Measurements from ENCODE around the gene HLA-G.

Gene HLA-G

DNA sequence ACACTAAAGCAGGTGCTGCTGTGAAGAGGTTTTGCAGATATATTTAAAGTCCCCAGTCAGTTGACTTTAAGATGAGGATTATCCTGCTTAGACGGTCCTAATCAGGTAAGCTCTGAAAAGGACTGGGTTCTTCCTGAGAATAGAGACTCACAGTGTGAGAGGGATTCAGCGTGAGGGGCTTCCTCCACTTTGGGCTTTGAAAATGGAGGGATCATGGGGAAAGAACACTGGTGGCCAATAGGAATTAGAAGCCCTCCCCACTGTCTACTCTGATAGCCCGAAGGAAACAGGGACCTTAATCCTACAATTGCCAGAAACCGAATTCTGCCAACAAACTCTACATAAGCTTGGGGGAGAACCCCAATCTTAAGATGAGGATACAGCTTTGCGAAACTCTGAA is 29.7 kb upstream of the HLA-G start:
- Histone ChIP-seq H3K4me1 (ENCODE audit: control insufficient read depth, insufficient read depth, low read length) (no peaks in the 10 kb centered on the region), H3K9ac (ENCODE audit: low read depth, low read length) (no peak overlapping the region), H3K4me3 (ENCODE audit: low read depth, low read length) (no peak overlapping the region)

DNA sequence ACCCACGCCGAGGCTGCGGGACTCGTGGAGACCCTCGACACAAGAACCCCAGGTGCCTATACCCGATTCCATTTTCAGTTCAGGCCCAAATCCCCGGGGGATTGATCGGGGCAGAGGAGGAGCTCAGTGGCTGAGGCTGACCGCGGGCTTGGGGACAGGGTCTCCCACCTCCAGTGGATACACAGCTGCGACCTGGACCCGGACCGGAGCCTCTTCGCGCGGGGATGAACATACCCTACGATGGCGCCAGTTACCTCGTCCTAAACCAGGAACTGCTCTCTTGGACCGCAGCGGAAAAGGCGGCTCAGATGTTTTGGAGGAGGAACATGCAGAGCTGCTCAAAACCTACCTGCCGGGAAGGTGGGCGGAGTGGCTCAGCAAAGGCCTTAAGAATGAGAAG is 27.4 kb upstream of the HLA-G start:
- Histone ChIP-seq H3K27me3 (ENCODE audit: control insufficient read depth, insufficient read depth, low read length) (peaks cover 8% of the 10 kb centered on the region), H3K4me1 (ENCODE audit: control insufficient read depth, insufficient read depth, low read length) (no peaks in the 10 kb centered on the region), H3K4me3 (ENCODE audit: low read depth, low read length) (no peak overlapping the region), H3K9me3 (ENCODE audit: control insufficient read depth, insufficient read depth, low read length) (no peaks in the 10 kb centered on the region), H3K9ac (ENCODE audit: low read depth, low read length) (no peak overlapping the region), H3K36me3 (ENCODE audit: control insufficient read depth, insufficient read depth, low read length) (no peaks in the 10 kb centered on the region)

More for the DNA sequence above, 29.7 kb upstream of the HLA-G start:
- H3K36me3 ChIP-seq (ENCODE audit: control insufficient read depth, insufficient read depth, low read length), result no peaks in the 10 kb centered on the region
- H3K9me3 ChIP-seq (ENCODE audit: control insufficient read depth, insufficient read depth, low read length), result no peaks in the 10 kb centered on the region
- H3K27me3 ChIP-seq (ENCODE audit: control insufficient read depth, insufficient read depth, low read length), result peaks cover 31% of the 10 kb centered on the region

DNA sequence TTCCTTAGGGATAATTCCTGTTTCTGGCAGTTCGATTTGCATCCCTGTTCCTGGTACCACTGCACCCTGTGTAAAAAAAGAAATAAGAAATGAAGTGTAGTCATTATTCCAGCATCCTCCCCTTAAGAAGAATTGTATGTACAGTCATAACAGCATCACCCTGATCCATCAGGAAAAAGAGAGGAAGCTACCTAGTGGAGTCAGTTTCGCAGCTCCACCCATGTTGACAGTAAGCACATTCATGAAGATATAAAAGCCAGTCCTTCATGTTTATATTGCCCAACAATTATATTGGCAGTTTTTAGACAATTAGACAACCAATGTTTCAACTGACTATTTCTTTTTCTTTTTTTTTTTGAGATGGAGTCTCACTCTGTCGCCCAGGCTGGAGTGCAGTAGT is 21.2 kb upstream of the HLA-G start:
- no peak overlapping the region for H3K4me3 ChIP-seq (ENCODE audit: low read depth, low read length)
- no peak overlapping the region for H3K9ac ChIP-seq (ENCODE audit: low read depth, low read length)
- no peaks in the 10 kb centered on the region for H3K36me3 ChIP-seq (ENCODE audit: control insufficient read depth, insufficient read depth, low read length)
- no peaks in the 10 kb centered on the region for H3K9me3 ChIP-seq (ENCODE audit: control insufficient read depth, insufficient read depth, low read length)
- peaks cover 5% of the 10 kb centered on the region for H3K27me3 ChIP-seq (ENCODE audit: control insufficient read depth, insufficient read depth, low read length)
- H3K4me1 ChIP-seq (ENCODE audit: control insufficient read depth, insufficient read depth, low read length), result no peaks in the 10 kb centered on the region

DNA sequence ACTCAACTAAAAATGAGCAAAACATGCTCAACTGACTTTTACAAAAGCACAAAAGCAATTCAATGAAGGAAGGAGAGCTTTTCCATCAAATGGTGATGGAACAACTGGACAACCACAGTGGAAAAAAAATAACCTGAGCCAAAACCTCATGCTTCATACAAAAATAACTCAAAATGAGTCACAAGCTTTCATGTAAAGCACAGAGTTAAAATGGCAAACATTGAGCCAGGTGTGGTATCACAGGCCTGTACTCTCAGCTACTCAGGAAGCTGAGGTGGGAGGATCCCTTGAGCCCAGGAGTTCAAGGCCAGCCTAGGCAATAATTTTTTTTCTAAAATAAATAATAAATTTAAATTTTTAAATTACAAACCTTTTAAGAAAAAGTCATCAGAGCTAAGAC is 18.4 kb upstream of the HLA-G start:
- Histone ChIP-seq H3K4me1 (ENCODE audit: control insufficient read depth, insufficient read depth, low read length) (no peaks in the 10 kb centered on the region), H3K9ac (ENCODE audit: low read depth, low read length) (no peak overlapping the region), H3K36me3 (ENCODE audit: control insufficient read depth, insufficient read depth, low read length) (no peaks in the 10 kb centered on the region), H3K9me3 (ENCODE audit: control insufficient read depth, insufficient read depth, low read length) (no peaks in the 10 kb centered on the region), H3K27me3 (ENCODE audit: control insufficient read depth, insufficient read depth, low read length) (peaks cover 9% of the 10 kb centered on the region), H3K4me3 (ENCODE audit: low read depth, low read length) (no peak overlapping the region)

DNA sequence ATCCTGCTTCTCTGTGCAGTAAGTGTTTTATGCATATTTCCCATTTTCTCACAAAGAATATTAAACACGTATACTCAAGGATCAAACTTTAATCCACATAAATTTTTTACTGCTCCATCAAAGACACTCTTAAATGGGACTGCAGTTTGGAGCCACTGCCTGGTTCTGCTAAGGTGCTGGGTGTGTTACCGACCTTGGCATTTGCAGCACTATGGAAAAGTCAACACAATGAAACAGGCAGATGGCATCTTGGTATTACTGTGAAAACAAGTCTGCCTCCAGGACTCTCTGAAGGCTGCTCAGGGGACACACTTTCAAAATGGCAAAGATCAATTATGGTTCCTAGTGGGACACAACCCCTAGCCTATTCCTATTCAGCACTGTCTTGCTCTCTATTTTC is 17.3 kb upstream of the HLA-G start:
- Histone ChIP-seq H3K4me3 (ENCODE audit: low read depth, low read length) (no peak overlapping the region), H3K9ac (ENCODE audit: low read depth, low read length) (no peak overlapping the region), H3K36me3 (ENCODE audit: control insufficient read depth, insufficient read depth, low read length) (no peaks in the 10 kb centered on the region), H3K4me1 (ENCODE audit: control insufficient read depth, insufficient read depth, low read length) (no peaks in the 10 kb centered on the region), H3K9me3 (ENCODE audit: control insufficient read depth, insufficient read depth, low read length) (no peaks in the 10 kb centered on the region), H3K27me3 (ENCODE audit: control insufficient read depth, insufficient read depth, low read length) (peaks cover 9% of the 10 kb centered on the region)

DNA sequence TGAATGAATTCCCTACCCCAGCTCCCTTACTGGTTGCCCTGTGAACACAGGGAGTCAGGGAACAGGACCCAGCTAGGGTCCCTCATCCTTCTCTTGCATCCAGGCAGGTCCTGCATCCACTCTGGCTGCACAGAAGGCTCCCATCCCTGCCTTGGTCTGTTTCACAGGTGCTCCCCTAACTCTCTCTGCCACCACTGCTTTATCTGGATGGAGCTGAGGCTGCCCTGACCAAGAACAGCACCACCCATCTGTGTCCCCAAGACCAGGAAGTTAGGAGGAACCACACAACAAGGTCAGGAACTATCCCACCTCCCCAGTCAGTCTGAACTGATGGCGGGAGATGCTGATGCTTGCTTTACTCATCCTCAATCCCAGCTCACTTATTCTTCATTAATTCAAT is 16.2 kb upstream of the HLA-G start:
- no peaks in the 10 kb centered on the region for H3K9me3 ChIP-seq (ENCODE audit: control insufficient read depth, insufficient read depth, low read length)
- no peak overlapping the region for H3K4me3 ChIP-seq (ENCODE audit: low read depth, low read length)
- H3K36me3 ChIP-seq (ENCODE audit: control insufficient read depth, insufficient read depth, low read length), result no peaks in the 10 kb centered on the region
- H3K4me1 ChIP-seq (ENCODE audit: control insufficient read depth, insufficient read depth, low read length), result no peaks in the 10 kb centered on the region
- H3K9ac ChIP-seq (ENCODE audit: low read depth, low read length), result no peak overlapping the region
- H3K27me3 ChIP-seq (ENCODE audit: control insufficient read depth, insufficient read depth, low read length), result peaks cover 4% of the 10 kb centered on the region

DNA sequence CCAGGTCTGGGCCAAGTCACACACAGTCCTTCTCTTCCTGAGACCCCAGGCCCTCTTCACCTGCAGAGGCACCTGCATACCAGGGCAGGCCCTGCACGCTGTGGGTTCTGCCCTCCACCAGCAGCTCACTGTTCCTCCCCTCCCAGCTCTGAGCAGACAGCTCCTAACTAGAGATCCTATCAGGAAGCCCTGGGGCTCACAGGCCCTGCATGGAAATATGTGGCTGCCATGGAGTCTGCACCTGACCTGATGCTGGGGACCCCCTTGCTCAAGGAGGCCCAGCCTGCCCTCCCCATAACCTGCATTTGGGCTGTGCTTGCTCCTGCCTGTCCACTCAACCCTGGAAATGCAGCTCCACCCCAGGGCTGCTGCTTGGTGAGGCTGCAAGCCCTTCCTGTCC is 14.6 kb upstream of the HLA-G start:
- Histone ChIP-seq H3K36me3 (ENCODE audit: control insufficient read depth, insufficient read depth, low read length) (no peaks in the 10 kb centered on the region), H3K9ac (ENCODE audit: low read depth, low read length) (no peak overlapping the region), H3K4me1 (ENCODE audit: control insufficient read depth, insufficient read depth, low read length) (no peaks in the 10 kb centered on the region), H3K27me3 (ENCODE audit: control insufficient read depth, insufficient read depth, low read length) (peaks cover 4% of the 10 kb centered on the region), H3K4me3 (ENCODE audit: low read depth, low read length) (no peak overlapping the region), H3K9me3 (ENCODE audit: control insufficient read depth, insufficient read depth, low read length) (no peaks in the 10 kb centered on the region)

DNA sequence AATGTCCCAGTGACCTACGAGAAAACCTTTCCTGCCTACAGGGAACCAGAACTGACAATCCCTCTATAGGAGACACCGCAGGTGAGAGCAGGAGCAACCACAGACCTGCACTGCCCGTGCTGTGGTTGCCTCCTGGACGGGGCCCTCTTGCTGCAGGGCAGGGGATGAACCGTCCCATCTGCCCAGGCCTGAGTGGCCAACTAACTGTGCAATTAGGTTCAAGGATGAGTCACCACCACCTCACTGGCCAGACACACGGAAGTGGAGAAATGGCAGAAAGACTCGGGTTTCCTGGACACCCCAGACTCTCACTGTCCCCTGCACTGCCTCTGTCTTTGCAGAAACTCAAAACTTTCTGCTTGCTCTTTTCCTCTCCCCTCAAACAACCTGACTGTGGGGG is 13.8 kb upstream of the HLA-G start:
- Histone ChIP-seq H3K27me3 (ENCODE audit: control insufficient read depth, insufficient read depth, low read length) (peaks cover 4% of the 10 kb centered on the region), H3K9me3 (ENCODE audit: control insufficient read depth, insufficient read depth, low read length) (no peaks in the 10 kb centered on the region), H3K9ac (ENCODE audit: low read depth, low read length) (no peak overlapping the region), H3K36me3 (ENCODE audit: control insufficient read depth, insufficient read depth, low read length) (no peaks in the 10 kb centered on the region), H3K4me3 (ENCODE audit: low read depth, low read length) (no peak overlapping the region), H3K4me1 (ENCODE audit: control insufficient read depth, insufficient read depth, low read length) (no peaks in the 10 kb centered on the region)

DNA sequence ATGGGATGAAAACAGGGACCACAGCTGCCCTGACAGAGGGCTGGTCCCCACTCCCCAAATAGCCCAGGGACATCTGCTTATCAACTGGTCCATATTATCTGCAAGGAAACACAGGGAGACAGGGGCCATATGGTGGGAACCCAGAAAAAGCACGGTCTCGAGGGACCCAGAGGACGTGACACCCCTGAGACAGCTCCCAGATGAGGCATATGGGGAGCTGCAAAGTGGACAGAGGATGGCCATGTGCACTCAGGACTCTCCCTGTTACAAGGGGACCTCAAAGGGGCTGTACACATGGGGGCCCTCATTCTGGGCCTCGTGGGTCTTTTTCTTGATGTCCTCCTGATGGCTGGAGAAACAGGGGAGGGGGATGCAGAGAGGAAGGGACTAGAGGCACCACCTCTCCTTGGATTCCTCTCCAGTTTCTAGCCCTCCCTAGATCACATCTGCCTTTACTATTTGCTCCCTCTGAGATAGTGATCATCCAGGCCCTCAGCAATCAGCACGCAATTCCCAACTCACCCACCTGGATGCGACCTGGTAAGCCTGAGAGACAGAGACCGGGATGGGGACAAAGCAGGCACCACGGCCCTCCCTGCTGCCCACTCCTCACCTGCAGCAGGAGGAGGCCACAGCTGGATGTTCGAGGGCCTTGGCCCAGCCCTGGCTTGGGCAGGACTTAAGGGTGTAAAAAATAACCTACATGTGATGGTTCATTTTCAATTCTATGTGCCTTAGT is 13.1 kb upstream of the HLA-G start:
- no peaks in the 10 kb centered on the region for H3K4me1 ChIP-seq (ENCODE audit: control insufficient read depth, insufficient read depth, low read length)
- H3K27me3 ChIP-seq (ENCODE audit: control insufficient read depth, insufficient read depth, low read length), result peaks cover 4% of the 10 kb centered on the region
- no peak overlapping the region for H3K9ac ChIP-seq (ENCODE audit: low read depth, low read length)
- no peaks in the 10 kb centered on the region for H3K36me3 ChIP-seq (ENCODE audit: control insufficient read depth, insufficient read depth, low read length)
- no peaks in the 10 kb centered on the region for H3K9me3 ChIP-seq (ENCODE audit: control insufficient read depth, insufficient read depth, low read length)
- H3K4me3 ChIP-seq (ENCODE audit: low read depth, low read length), result no peak overlapping the region

DNA sequence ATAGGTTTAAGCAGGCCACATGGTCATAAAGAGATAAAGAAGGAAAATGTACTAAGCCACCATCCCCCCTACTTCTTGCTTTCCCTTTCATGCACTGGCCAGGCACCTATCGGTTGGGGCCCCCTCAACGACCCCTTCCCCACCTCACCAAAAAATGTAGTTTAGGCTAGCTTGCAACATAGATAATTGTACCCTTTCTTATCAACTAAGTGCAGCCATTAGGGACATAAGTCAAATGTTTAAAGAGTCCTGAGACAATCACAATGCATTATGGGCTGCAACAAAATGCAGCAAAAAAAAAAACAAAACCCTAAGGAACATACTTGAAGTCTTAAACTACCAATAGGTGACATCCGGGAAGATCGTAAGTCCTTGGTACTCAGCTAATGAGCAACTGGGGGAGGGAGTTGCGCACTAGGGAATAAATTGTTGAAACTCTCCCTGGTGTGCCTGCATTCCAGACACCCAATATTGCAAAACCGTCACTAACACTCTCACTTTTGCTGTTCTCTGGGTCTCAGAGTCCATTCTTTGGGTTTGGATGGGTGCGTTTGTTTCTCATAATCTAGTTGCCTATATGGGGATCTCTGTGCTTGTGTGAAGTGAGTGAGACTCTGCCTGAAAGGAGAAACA is 12.4 kb upstream of the HLA-G start:
- Histone ChIP-seq H3K4me1 (ENCODE audit: control insufficient read depth, insufficient read depth, low read length) (no peaks in the 10 kb centered on the region), H3K4me3 (ENCODE audit: low read depth, low read length) (no peak overlapping the region), H3K9ac (ENCODE audit: low read depth, low read length) (no peak overlapping the region), H3K36me3 (ENCODE audit: control insufficient read depth, insufficient read depth, low read length) (no peaks in the 10 kb centered on the region), H3K27me3 (ENCODE audit: control insufficient read depth, insufficient read depth, low read length) (peaks cover 4% of the 10 kb centered on the region), H3K9me3 (ENCODE audit: control insufficient read depth, insufficient read depth, low read length) (no peaks in the 10 kb centered on the region)

DNA sequence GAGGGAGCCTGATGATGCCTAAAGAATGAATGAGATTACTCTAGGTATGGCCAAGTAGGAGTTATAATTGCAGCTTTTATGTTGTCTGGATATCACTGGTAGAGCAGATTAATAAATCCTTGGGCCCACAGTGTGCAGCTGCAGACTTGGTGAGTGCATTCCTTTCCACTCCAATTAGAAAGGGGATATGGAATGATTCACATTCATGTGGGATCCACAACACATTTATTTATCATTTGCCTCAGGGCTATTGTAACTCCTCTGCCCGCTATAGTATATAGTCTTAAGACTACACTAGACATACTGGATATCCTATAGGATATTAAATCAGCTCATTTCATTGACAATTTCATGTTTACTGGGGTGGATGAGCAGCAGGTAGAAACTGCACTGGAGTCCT is 11.6 kb upstream of the HLA-G start:
- no peaks in the 10 kb centered on the region for H3K4me1 ChIP-seq (ENCODE audit: control insufficient read depth, insufficient read depth, low read length)
- no peak overlapping the region for H3K9ac ChIP-seq (ENCODE audit: low read depth, low read length)
- H3K4me3 ChIP-seq (ENCODE audit: low read depth, low read length), result no peak overlapping the region
- H3K9me3 ChIP-seq (ENCODE audit: control insufficient read depth, insufficient read depth, low read length), result no peaks in the 10 kb centered on the region
- peaks cover 4% of the 10 kb centered on the region for H3K27me3 ChIP-seq (ENCODE audit: control insufficient read depth, insufficient read depth, low read length)
- H3K36me3 ChIP-seq (ENCODE audit: control insufficient read depth, insufficient read depth, low read length), result no peaks in the 10 kb centered on the region

DNA sequence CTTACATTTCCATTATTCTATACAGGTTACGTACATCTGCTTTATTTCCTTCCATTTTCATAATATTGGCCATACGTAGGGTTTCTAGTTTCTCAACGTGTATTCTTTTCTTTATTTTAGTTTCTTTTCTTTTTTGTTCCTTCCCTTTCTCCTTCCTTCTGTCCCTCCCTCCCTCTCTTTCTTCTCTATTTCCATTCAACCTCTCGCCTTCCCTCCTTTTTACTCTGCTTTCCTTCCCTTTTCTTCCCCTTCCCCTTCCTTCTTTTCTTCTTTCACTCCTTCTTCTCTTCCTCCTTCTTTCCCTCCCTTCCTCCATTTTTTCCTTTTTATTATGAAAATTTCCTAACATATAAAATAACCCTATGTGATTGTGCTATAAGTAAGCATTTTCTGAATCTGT is 8.7 kb upstream of the HLA-G start:
- Histone ChIP-seq H3K36me3 (ENCODE audit: control insufficient read depth, insufficient read depth, low read length) (no peaks in the 10 kb centered on the region), H3K9ac (ENCODE audit: low read depth, low read length) (no peak overlapping the region), H3K9me3 (ENCODE audit: control insufficient read depth, insufficient read depth, low read length) (no peaks in the 10 kb centered on the region), H3K4me1 (ENCODE audit: control insufficient read depth, insufficient read depth, low read length) (no peaks in the 10 kb centered on the region), H3K27me3 (ENCODE audit: control insufficient read depth, insufficient read depth, low read length) (peaks cover 5% of the 10 kb centered on the region), H3K4me3 (ENCODE audit: low read depth, low read length) (no peak overlapping the region)
